ENCODE results near the gene NSD2. TPM values are rescaled to one million over a fixed set of nuclear protein-coding genes. Genes with fewer than 3 reads are reported as not detected.
A peak's percentile ranks its signal among the peaks of the same experiment; 100 is the strongest.

NSD2 gene
- total RNA-seq, 2 donors from 2014 or later, result 80.1 to 176 TPM

- no peaks in the 10 kb centered on the region for H3K9me3 ChIP-seq
- H3K4me1 ChIP-seq, result no peaks in the 10 kb centered on the region
- DNase-seq, result no peak
- no peak overlapping the region for H3K27ac ChIP-seq
- H3K9ac ChIP-seq (ENCODE audit: low read depth in 2 of 2, low read length in 2 of 2), result no peak overlapping the region
- no peaks in the 10 kb centered on the region for H3K27me3 ChIP-seq
- no peak overlapping the region for H3K4me3 ChIP-seq
- intact Hi-C loops (cut with DNase I), result no loop called here
- no peak for TF ChIP-seq CTCF (IDR thresholded peaks at IDR 0.05)
- peaks cover 15% of the 10 kb centered on the region for H3K36me3 ChIP-seq
Observed at GRCh38 chr4:1952058-1952700, 81.0 kb downstream of the NSD2 start.

- no peaks in the 10 kb centered on the region for H3K9me3 ChIP-seq
- no peak overlapping the region for H3K4me3 ChIP-seq
- no peak overlapping the region for H3K27ac ChIP-seq
- DNase-seq, result no peak
- H3K4me1 ChIP-seq, result no peaks in the 10 kb centered on the region
- peaks cover 15% of the 10 kb centered on the region for H3K36me3 ChIP-seq
- H3K9ac ChIP-seq (ENCODE audit: low read depth in 2 of 2, low read length in 2 of 2), result no peak overlapping the region
- no peaks in the 10 kb centered on the region for H3K27me3 ChIP-seq
- TF ChIP-seq CTCF (IDR thresholded peaks at IDR 0.05), result no peak
- intact Hi-C loops (cut with DNase I), result no loop called here
Observed at GRCh38 chr4:1952719-1953118, 81.5 kb downstream of the NSD2 start.

- H3K4me3 ChIP-seq, result no peak overlapping the region
- H3K27me3 ChIP-seq, result no peaks in the 10 kb centered on the region
- no peak overlapping the region for H3K27ac ChIP-seq
- DNase-seq, result no peak
- no peak overlapping the region for H3K9ac ChIP-seq (ENCODE audit: low read depth in 2 of 2, low read length in 2 of 2)
- no peaks in the 10 kb centered on the region for H3K4me1 ChIP-seq
- intact Hi-C loops (cut with DNase I), result no loop called here
- TF ChIP-seq CTCF (IDR thresholded peaks at IDR 0.05), result no peak
- H3K9me3 ChIP-seq, result no peaks in the 10 kb centered on the region
- peaks cover 15% of the 10 kb centered on the region for H3K36me3 ChIP-seq
Observed at GRCh38 chr4:1953335-1953734, 82.1 kb downstream of the NSD2 start.

- TF ChIP-seq CTCF (IDR thresholded peaks at IDR 0.05), result no peak
- Histone ChIP-seq H3K4me1 (no peaks in the 10 kb centered on the region), H3K36me3 (peaks cover 20% of the 10 kb centered on the region), H3K9ac (ENCODE audit: low read depth in 2 of 2, low read length in 2 of 2) (peak overlapping the region in 1 of 2 donors; percentile 35), H3K9me3 (no peaks in the 10 kb centered on the region), H3K27me3 (no peaks in the 10 kb centered on the region), H3K27ac (no peak overlapping the region), H3K4me3 (no peak overlapping the region)
- DNase-seq, result no peak
- intact Hi-C loops (cut with DNase I), result no loop called here
Observed at GRCh38 chr4:1956631-1957030, 85.4 kb downstream of the NSD2 start.

- DNase-seq, result no peak
Observed at GRCh38 chr4:1958276-1959103, 87.3 kb downstream of the NSD2 start.

More at GRCh38 chr4:1958276-1959103, 87.3 kb downstream of the NSD2 start:
- Histone ChIP-seq H3K9ac (ENCODE audit: low read depth in 2 of 2, low read length in 2 of 2) (no peak overlapping the region), H3K4me3 (no peak overlapping the region), H3K27ac (no peak overlapping the region), H3K36me3 (peaks cover 22% of the 10 kb centered on the region), H3K9me3 (no peaks in the 10 kb centered on the region), H3K4me1 (no peaks in the 10 kb centered on the region), H3K27me3 (no peaks in the 10 kb centered on the region)
- TF ChIP-seq CTCF (IDR thresholded peaks at IDR 0.05), result no peak
- intact Hi-C loops (cut with DNase I), result no loop called here
